ENCODE results near the gene ARPC5L.

The ARPC5L gene

GRCh38 chr9:124887832-124888231 is 25.9 kb downstream of the ARPC5L start:
- H3K4me3 ChIP-seq (ENCODE audit: control insufficient read depth, low read depth, low read length), result no peak overlapping the region
- no peak for DNase-seq (ENCODE audit: low read depth)
- TF ChIP-seq, protein P1, sequence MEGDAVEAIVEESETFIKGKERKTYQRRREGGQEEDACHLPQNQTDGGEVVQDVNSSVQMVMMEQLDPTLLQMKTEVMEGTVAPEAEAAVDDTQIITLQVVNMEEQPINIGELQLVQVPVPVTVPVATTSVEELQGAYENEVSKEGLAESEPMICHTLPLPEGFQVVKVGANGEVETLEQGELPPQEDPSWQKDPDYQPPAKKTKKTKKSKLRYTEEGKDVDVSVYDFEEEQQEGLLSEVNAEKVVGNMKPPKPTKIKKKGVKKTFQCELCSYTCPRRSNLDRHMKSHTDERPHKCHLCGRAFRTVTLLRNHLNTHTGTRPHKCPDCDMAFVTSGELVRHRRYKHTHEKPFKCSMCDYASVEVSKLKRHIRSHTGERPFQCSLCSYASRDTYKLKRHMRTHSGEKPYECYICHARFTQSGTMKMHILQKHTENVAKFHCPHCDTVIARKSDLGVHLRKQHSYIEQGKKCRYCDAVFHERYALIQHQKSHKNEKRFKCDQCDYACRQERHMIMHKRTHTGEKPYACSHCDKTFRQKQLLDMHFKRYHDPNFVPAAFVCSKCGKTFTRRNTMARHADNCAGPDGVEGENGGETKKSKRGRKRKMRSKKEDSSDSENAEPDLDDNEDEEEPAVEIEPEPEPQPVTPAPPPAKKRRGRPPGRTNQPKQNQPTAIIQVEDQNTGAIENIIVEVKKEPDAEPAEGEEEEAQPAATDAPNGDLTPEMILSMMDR (IDR thresholded peaks at IDR 0.05; ENCODE audit: control insufficient read depth, insufficient read depth, low read depth, low read length, missing control alignments), result no peak

- DNase-seq (ENCODE audit: low read depth), result no peak
- TF ChIP-seq, protein P1 (IDR thresholded peaks at IDR 0.05; ENCODE audit: control insufficient read depth, insufficient read depth, low read depth, low read length, missing control alignments), result no peak
These were observed 27.1 kb downstream of the ARPC5L start for GRCh38 chr9:124889006-124889405.

GRCh38 chr9:124890179-124890578 is 28.2 kb downstream of the ARPC5L start:
- TF ChIP-seq, protein P1 (IDR thresholded peaks at IDR 0.05; ENCODE audit: control insufficient read depth, insufficient read depth, low read depth, low read length, missing control alignments), result no peak
- no peak overlapping the region for H3K4me3 ChIP-seq (ENCODE audit: control insufficient read depth, low read depth, low read length)
- DNase-seq (ENCODE audit: low read depth), result no peak

More at GRCh38 chr9:124889006-124889405, 27.1 kb downstream of the ARPC5L start:
- no peak overlapping the region for H3K4me3 ChIP-seq (ENCODE audit: control insufficient read depth, low read depth, low read length)

GRCh38 chr9:124894035-124894740 is 32.3 kb downstream of the ARPC5L start:
- DNase-seq (ENCODE audit: low read depth), result no peak
- no peak overlapping the region for H3K4me3 ChIP-seq (ENCODE audit: control insufficient read depth, low read depth, low read length)
- TF ChIP-seq, protein P1 (IDR thresholded peaks at IDR 0.05; ENCODE audit: control insufficient read depth, insufficient read depth, low read depth, low read length, missing control alignments), result no peak

- DNase-seq (ENCODE audit: low read depth), result peak; percentile 14
- no peak overlapping the region for H3K4me3 ChIP-seq (ENCODE audit: control insufficient read depth, low read depth, low read length)
- TF ChIP-seq, protein P1 (IDR thresholded peaks at IDR 0.05; ENCODE audit: control insufficient read depth, insufficient read depth, low read depth, low read length, missing control alignments), result peak; percentile 64
These were observed 32.8 kb downstream of the ARPC5L start for GRCh38 chr9:124894741-124895170.

- TF ChIP-seq, protein P1 (IDR thresholded peaks at IDR 0.05; ENCODE audit: control insufficient read depth, insufficient read depth, low read depth, low read length, missing control alignments), result no peak
- H3K4me3 ChIP-seq (ENCODE audit: control insufficient read depth, low read depth, low read length), result no peak overlapping the region
- DNase-seq (ENCODE audit: low read depth), result no peak
These were observed 35.9 kb downstream of the ARPC5L start for GRCh38 chr9:124897570-124898460.

All from AG09309 (cell line).